DOHH2 (cell line): ENCODE measurements around the gene ANK3.

Experiments
- CTCF ChIP-seq: fragments of 200-600 bp; sonication (generic); IDR thresholded peaks from one replicate; pipeline ENCODE4 v1.5.1; 2014; ENCODE audit warnings: antibody characterized with exemption, mild to moderate bottlenecking, low read depth, low read length; ENCODE audit not compliant: poor library complexity, severe bottlenecking
- EZH2phosphoT487 ChIP-seq: fragments of 200-600 bp; sonication (generic); IDR thresholded peaks from 2 replicates; pipeline ENCODE4 v1.6.1; 2017; ENCODE audit warnings: borderline replicate concordance, mild to moderate bottlenecking, antibody characterized with exemption, low read length, moderate library complexity, mixed read lengths

GRCh38 chr10:60320666-60321065 lies 69.0 kb downstream of the ANK3 start:
- TF ChIP-seq CTCF (no peak), EZH2phosphoT487 (no peak)
